ENCODE results near the gene TMEM59.
"Not testable (repeated sequence)": the region's sequence is repeated elsewhere in the genome, so short reads cannot be mapped to it uniquely, and the experiment has no call there.

The TMEM59 gene, protein sequence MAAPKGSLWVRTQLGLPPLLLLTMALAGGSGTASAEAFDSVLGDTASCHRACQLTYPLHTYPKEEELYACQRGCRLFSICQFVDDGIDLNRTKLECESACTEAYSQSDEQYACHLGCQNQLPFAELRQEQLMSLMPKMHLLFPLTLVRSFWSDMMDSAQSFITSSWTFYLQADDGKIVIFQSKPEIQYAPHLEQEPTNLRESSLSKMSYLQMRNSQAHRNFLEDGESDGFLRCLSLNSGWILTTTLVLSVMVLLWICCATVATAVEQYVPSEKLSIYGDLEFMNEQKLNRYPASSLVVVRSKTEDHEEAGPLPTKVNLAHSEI

DNA sequence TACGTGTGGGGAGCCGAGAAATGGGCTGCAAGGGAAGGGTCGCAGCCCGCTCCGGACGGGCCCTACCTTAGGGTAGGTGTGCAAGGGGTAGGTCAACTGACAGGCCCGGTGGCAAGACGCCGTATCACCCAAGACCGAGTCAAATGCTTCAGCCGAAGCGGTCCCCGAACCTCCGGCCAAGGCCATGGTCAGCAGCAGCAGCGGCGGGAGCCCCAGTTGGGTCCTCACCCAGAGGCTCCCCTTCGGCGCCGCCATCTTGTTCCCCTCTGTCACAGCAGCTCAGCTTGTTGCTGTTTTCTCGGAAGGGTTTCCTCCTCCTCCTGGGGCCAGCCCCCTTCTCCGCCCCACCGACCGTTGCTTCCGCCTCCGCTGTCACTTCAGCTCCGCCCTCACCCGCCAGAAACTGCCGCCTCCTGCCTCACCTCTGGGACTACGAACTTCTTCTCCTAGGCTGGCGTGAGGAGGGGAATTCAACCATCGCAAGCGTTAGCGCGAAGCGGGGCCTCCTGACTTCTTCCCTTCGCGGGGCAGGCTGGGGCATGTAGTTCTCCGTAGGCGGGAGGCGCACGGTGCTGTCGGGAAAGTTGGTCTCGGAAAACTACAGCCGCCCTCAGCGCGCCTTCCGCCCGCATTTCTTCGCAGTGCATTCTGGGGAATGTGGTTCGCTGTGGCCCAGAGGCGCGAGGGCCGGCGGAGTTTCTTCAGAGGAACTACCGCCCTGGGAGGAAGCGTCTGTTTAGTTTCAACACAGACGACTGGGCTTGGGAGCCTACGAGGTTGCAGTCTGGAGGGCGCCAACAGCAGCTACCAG lies at the start of gene TMEM59, which contains the start of gene TCEANC2:
TSS of gene TMEM59 (minus strand) at position 271 of the 811 bp plus-strand sequence. CDS start at position 255, 16 bp downstream.
TSS of gene TCEANC2 (plus strand) at position 675 of the 811 bp plus-strand sequence. CDS start 815 bp downstream, outside the sequence.
- peak; percentile 99 for DNase-seq

DNA sequence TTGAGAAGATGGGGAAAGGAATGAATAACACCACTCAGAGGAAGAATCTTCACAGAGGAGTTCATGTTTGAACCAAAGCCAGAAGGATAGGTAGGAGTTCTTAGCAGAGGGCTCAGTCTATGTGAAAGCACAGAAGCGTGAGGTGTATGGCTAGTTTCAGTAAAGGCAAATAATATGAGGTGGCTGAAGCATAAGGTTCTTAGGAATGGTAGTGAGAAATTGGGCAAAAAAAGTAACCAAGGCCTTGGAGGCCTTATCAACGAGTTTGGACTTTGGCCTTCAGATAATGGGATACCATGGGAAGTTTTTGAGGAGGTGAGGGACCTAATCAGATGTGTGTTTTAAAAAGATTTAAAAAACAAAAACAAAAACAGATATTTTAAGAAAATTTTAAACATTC lies 47.5 kb upstream of the TMEM59 start:
- no peak for DNase-seq

DNA sequence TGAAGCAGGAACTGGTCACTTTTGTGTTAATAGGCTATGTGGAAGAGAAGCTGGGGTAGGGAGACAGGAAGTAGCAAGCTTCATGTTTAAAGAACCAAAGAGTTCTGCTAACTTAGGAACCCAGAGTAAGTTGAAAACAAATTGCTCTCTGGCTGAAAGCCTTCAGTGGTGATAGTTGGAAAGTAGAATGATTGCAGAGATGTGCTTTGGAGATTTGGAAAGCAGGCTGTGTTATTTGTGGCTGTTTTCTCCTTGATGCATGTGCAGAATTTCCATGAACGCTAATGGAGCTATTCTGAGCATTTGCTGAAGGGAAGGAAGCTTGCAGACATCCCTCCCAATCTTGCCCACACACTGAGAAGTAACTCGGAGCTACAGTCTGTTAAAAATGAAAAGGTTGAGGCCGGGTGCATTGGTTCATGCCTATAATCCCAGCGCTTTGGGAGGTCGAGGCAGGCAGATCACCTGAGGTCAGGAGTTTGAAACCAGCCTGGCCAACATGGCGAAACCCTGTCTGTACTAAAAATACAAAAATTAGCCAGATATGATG lies 46.1 kb upstream of the TMEM59 start:
- DNase-seq: no peak

DNA sequence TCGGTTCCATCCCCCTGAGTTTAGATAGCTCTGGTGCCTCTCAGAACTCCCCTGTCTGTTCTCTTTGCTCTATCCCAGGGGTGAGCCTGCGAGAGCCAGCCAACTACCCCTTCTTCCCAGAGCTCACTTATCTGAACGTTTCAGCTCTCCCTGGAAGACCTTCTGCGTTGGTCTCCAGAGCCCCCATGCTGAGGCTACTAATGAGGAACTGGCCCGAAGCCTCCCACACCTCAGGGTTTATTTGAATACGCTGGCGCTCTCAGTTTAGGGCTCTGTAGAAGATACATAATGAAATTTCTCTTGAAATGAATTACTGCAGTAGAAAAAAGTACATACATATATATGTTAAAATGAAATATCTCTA lies 43.9 kb upstream of the TMEM59 start:
- no peak for DNase-seq

DNA sequence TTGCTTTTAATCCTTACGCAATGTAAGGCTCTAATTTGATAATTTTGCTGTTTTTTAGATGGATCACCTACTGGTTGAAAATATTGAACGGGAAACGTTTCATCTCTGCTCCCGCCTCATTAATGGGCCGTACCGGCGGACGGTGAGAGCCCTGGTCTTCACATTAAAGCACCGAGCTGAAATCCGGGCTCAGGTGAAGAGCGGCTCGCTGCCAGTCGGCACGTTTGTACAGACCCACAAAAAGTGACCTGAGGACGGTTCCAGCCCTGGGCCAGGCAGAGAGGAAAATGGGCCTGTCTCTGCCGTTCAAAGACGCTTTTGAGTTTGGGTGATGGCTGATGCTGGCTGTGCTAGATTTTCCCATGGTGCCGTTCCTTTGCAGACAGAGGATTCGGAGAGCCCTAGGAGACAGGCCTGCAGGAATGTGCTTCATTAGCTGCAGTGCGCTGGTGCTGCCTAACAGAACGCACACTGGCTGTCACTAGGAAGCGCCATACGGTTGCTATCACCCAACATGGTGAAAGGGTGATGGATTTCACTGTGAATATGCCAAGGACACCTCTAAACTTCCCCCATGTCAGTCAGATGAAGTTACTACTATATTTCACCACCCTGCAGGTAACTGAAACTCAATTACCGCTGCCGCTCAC lies 43.3 kb upstream of the TMEM59 start:
- no peak for DNase-seq

DNA sequence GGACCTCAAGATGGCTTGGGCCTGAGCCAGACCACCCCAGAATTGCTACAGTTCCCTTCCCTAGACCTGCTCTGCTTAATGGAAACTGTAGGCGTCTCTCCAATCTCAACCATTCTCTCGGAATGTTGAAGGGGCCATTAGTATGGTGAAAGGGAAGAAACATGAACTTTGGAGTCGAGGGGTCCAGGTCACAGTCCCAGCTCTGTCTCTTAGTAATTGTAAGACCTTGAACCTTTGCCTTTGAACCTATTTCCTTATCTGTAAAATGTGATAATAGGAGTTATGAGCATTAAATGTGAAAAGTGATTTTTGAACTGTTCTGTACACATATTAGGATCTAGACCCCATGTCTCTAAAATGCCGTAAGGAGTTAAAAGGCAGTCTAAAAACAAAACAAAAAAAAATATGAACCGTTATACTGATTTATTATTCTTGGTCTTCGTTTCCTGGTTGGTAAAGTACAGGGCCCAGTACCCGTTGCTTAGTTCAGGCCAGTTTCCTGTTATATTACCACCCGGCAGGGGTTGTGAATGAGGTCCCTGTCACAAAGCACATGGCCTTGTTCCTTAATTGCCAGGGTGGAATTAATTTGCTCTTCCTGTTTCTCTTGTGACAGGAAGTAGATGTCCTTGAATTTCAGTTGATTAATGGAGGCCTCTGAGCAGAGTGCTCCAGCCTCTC lies 42.7 kb upstream of the TMEM59 start:
- no peak for DNase-seq

DNA sequence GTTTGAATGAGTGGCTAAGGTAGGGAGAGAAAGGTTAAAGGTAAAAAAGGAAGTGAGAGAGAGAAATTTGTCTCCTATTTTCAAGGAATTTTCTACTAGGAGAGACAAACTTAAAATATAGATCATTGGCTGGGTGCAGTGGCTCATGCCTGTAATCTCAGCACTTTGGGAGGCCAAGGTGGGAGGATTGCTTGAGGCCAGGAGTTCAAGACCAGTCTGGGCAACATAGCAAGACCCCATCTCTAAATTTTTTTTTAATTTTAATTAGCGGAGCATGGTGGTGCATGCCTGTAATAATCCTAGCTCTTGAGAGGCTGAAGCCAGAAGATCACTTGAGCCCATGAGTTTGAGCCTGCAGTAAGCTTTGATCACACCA lies 41.7 kb upstream of the TMEM59 start:
- not testable (repeated sequence) for DNase-seq

DNA sequence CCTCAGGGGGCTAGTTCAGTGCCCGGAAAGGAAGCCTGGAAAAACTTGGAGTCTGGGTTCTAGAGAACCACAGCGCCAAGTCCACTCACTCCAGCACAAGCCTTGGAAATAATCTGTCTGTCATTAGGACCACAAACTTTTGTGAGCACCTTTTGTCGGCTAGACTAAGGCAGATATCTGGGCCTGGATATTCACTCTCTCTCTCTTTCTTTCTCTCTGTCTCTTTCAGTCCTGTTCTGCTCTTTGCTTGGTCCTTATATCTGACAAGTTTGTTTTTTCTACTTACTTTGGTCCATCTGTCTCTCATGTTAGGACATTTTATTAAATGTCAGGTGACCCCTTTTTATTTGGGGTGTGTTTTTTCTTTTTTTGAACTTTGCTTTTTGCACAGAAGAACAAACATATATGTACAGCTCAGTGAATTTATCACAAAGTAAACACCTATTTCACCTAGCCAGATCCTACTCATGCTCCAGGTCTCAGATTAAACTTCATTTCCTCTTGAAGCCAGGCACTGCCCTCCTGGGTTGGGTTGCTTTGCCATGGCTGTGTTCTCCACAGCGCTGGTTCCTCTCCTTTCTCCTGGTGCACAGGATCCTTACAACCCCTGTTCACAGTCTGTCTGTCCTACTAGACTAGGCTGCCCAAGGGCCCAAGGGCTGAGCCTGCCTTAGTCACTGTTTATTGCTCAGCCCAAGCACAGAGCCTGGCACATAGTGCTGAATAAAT lies 41.2 kb upstream of the TMEM59 start:
- DNase-seq: no peak

DNA sequence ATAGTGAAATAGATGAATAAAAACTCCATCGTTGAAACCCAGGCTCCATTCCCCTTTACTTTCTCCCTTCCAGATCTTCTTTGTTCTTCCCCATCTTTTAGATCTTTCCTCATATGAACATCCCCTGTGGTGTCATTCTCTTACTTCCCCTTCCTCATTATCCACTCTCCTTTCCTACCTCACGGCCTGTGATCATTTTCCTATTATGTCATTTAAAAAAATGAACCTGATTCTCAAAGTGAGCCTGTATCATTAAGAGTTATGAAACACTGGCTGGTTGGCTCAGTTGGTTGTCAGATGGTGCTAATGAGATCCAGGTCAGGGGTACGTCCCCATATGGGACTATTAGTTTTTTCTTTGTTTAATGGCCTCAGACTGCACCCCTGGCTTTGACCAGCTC lies 38.7 kb upstream of the TMEM59 start:
- DNase-seq: no peak

DNA sequence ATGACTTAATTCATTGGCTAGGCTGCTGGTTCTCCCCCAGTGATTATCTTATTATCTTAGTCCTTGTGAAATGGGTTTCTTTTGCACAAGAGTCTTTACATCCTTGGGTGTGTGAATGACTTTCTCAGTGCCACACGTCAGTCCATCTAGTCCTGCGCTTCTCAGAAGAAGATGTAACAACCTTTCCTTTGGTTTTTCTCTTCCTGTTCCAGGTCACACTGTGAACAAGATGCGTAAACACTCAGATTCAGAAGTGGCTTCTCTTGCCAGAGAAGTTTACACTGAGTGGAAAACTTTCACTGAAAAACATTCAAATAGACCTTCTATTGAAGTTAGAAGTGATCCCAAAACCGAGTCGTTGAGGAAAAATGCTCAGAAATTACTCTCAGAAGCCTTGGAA lies 35.4 kb upstream of the TMEM59 start:
- no peak for DNase-seq

DNA sequence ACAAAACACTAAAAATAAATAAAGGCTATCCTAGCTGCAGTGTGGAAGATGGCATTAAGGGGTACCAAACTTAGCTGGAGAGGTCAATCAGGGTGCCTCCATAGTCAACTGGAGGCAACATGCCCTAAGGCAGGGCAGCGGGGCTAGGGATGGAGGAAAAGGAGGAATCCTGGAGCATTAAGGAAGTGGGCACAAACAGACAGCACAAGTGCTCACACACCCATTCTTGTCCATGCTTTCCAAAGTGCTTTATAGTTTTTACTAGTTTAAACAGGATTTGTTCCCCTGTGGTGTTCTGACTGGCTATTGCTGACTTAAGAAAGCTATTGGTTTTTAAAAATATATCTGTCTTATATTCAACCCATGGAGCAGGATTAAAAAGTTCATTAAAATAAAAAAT lies 33.8 kb upstream of the TMEM59 start:
- no peak for DNase-seq

DNA sequence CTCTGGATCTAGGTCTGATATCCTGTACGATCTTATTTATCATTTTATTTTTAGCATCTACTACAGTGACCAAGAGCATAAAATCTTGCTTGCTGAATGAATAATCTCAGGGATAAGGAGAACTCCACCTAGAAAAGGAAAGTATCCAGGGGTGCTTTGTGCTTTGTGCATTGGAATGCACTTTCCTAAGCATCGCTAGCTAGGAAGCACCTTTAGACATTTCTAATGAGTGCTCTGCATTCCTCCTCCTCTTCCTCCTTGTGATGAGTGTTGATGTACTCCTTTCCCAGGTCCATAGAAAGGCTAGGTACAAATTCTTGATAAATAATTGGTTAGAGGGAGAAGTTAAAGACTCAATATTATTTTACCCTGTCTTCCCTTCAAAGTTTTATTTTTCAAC lies 31.8 kb upstream of the TMEM59 start:
- DNase-seq: no peak

DNA sequence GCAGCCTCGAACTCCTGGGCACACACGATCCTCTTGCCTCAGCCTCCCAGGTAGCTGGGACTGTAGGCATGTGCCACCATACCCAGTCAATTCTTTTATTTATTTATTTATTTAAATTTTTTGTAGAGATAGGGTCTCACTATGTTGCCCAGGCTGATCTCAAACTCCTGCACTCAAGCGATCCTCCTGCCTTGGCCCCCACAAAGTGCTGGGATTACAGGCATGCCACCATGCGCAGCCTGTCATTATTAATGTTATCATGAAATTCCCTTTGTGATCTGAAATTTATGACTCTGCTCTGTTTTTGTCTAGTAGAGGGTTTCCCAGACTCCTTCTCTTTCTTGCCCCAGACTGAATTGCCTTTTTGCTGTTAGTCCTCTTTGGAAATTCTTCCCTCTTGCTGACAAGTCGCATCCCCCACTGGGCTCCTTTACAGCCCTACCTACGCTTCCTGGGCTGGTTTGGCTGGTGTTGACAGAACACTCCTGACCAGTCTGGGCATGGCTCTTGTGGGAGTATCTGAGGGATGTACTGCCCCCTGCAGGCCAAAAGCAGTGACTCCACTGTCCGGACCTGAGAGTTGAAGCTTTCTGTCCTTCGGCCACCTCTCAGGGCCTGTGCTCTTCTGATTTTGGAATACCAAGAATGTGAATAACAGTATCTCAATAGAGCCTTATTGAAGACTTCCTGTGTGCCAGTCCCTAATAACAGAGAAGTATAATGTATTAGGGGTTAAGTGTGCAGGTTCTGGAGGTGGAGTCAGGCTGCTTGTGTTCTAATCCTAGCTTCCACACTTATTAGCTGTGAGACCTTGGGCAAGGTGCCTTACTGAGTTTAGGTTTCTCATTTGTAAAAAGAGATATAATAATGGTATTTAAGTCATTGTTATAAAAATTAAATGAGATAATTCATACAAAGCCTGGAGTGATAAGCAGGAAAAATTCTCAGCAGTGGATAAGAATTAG lies 28.6 kb upstream of the TMEM59 start:
- peak; percentile 51 for DNase-seq

DNA sequence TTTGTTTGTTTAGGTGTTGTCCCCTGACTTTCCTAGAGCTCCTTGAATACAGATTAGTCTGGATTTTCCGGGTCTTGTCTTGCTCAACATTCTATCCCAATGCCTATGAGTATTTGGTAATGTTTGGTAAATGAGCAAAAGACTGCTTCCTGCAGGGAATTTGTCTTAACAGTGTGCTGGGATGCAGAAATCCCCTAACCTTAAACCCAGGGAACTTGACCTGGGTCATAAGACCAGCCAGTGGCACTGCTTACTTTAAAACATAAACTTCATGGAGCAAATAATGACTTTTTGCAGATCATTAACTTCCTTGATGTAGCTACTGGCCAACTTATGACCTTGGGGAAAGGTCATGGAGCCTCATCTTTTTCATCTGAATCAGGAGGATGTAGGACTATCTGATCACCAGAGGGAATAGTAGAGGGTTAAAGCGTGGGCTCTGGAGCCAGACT lies 27.6 kb upstream of the TMEM59 start:
- no peak for DNase-seq

DNA sequence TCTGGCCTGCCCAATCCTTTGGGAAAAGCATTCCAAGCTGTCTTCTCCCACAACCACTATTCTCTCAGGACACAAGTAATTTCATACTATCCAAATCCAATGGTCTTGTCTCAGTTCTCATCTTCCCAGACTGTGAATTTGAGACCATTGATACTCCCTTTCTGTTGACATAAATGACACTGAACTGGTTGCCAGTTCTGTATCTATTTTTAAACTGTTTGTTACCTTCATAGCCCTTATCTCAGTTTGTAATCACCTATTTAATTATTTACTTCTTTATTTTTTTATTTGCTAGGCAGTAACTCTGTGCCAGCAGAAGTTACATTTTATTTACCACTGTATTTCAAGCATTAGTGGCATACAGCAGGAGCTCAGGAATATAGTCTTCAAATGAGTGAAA lies 24.4 kb upstream of the TMEM59 start:
- DNase-seq: no peak

DNA sequence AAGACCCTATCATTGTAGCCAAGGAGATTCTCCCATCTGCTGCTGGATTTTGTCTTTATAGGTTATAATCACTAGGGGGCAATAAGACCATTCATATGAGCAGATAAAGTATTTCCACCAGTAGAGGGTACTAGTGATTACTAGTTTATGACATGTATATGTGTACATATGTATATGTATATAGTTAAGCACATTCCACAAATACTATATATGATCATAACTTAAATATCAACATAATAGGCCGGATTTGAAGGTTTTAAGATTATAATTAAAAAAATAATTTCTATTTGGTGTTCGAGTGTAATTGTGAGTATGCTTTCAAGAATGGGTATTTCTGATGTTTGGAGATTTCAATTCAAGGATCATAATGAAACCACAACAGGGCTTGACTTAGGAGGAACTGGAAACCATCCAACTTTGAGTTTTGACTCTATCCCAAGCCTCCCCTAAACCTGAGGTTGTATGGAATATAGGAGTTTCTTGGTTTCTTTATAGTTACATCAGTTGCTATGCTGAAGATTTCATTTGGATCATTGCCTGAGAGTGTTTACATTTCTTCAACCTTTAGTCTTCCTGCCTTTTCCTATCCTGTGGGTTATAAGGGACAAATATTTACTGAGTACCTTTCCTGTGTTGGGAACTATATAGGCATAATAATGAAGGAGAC lies 17.3 kb upstream of the TMEM59 start:
- peak; percentile 72 for DNase-seq

DNA sequence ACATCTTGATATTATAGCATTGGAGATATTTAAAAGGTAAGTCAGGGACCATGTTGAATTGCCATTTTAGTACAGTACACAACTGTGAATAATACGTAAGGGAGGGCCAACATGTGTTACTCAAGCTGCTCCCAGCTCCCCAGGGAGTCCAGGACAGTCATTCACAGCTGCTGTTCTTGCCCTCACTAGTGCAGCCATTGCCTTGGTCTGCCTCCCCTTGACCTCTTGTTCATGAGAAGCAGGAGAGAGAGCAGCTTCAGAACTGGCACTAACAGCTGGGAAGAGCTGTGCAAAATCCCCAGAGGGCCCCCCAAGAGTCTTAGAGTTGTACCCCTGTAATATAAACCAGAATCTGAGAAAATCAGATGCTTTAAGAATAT lies 16.8 kb upstream of the TMEM59 start:
- DNase-seq: peak; percentile 10

DNA sequence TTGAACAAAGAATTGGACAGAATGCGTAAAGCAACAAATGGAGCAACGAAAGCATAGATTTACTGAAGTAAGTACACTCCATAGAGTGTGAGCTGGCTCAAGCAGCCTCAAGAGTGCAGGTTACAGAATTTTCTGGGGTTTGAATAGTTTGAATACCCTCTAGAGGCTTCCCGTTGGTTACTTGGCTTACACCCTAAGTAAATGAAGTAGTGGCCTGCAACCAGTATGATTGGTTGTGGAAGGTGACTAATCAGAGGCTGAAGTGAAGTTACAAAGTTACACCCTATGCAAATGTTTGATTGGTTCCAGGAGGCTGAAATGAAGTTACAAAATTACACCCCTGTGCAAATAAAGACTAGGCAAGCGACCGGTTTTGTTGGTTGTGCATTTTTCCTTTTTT lies 11.3 kb upstream of the TMEM59 start:
- DNase-seq: no peak

DNA sequence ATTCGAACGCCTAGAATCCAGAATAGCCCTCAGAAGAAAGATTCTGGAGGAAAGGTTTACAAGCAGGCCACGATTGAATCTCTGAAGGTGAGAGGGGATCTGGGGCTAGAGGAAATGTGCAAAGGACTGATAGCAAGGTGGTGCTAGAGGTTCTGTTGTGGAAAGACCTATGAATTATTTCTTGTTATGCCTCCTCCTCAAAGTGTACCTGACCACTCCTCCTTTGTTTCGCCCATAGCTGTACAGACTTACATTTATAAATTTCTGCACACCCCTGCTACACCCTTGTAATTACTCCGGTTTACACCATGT lies 1.4 kb upstream of the TMEM59 start:
- DNase-seq: no peak

DNA sequence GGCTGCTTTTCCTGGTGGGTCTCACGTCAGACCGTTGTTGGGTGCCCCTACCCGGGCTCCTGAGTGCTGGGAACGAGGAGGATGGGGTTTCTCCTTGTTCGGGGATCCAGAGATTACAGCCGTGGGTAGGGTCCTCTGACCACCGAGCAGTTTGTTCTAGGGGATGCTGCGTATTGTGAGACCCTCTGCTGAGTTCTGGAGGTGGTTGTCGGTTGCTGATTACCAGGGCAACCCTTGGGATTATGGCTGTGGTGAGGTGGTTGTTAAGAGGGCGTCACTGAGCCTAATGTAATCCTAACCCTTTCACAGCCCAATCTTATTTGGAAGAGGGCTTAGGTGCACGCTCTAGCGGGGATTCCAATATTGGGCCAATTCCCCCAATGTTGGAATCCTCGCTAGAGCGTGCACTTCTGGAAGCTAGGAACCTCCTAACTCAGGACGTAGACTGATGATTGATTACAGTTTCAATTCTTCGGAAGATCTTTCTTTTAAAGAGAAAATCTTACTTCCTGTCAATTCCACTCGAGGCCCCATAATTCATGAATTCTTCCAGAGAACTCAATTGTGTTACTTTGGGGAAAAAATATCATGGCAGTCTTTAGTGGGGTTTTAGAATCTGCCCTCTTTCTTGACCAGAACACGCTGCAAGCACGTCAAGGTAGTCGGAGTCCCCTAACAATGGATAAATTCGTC lies 887 bp upstream of the TMEM59 start:
- DNase-seq: no peak
